NCI-H2196 treated with DMSO at 0.1 percent for 48 hours (cell line): ENCODE measurements around the gene SYNE1.

Source experiments
- DNase-seq: peaks from one replicate; lab custom pipeline; 2025; ENCODE audit not compliant: unreplicated experiment; lab: John Stamatoyannopoulos, UW

Gene SYNE1

GRCh38 chr6:152380993-152381898, 255.9 kb downstream of the SYNE1 start:
- no peak for DNase-seq

- no peak for DNase-seq
Measured at GRCh38 chr6:152380351-152380767, 256.8 kb downstream of the SYNE1 start.

GRCh38 chr6:152379423-152379822, 257.7 kb downstream of the SYNE1 start:
- DNase-seq: no peak

GRCh38 chr6:152378169-152378568, 259.0 kb downstream of the SYNE1 start:
- no peak for DNase-seq

- DNase-seq: no peak
Measured at GRCh38 chr6:152375197-152375596, 262.0 kb downstream of the SYNE1 start.

GRCh38 chr6:152372945-152373344, 264.2 kb downstream of the SYNE1 start:
- no peak for DNase-seq

GRCh38 chr6:152371775-152372174, 265.4 kb downstream of the SYNE1 start:
- DNase-seq: no peak

GRCh38 chr6:152368751-152369624, 268.2 kb downstream of the SYNE1 start:
- DNase-seq: no peak

GRCh38 chr6:152364866-152365265, 272.3 kb downstream of the SYNE1 start:
- DNase-seq: no peak

- DNase-seq: no peak
Measured at GRCh38 chr6:152360034-152360433, 277.1 kb downstream of the SYNE1 start.

- peak; percentile 25 for DNase-seq
Measured at GRCh38 chr6:152356662-152357061, 280.5 kb downstream of the SYNE1 start.

- no peak for DNase-seq
Measured at GRCh38 chr6:152356016-152356415, 281.1 kb downstream of the SYNE1 start.

GRCh38 chr6:152355166-152355565, 282.0 kb downstream of the SYNE1 start:
- no peak for DNase-seq

GRCh38 chr6:152353440-152353839, 283.7 kb downstream of the SYNE1 start:
- no peak for DNase-seq

- DNase-seq: no peak
Measured at GRCh38 chr6:152351742-152352141, 285.4 kb downstream of the SYNE1 start.

GRCh38 chr6:152351110-152351509, 286.1 kb downstream of the SYNE1 start:
- DNase-seq: no peak

GRCh38 chr6:152348116-152348515, 289.0 kb downstream of the SYNE1 start:
- DNase-seq: no peak

GRCh38 chr6:152343735-152344360, 293.3 kb downstream of the SYNE1 start:
- DNase-seq: no peak

- DNase-seq: no peak
Measured at GRCh38 chr6:152341596-152341995, 295.6 kb downstream of the SYNE1 start.

- DNase-seq: no peak
Measured at GRCh38 chr6:152338335-152339125, 298.6 kb downstream of the SYNE1 start.

GRCh38 chr6:152334555-152334954, 302.6 kb downstream of the SYNE1 start:
- DNase-seq: no peak
